GM04503 (cell line): ENCODE data around the gene TMEM132D.

Source experiments
- DNase-seq: peaks from one replicate; pipeline ENCODE4 v3.0.0-alpha.2; 2012; ENCODE audit warnings: low read depth

The TMEM132D gene

DNA sequence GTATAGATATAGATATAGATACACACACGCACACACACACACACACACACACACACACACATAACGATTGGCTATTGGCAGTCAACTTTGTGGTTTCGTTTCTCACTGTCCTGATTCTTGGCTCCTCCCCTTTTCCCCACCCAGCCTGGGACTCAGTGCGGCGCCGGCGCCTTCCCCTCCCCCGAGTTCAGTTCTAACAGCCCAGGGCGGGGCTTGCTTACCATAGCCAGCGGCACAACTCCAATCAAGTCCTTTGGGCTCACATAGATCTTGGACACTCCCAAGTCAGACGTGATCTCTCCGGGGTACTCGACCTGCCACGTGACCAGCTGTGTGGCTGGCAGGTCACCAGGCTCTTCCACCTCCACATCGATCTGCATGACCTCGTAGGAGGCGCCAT, 566.4 kb downstream of the TMEM132D start:
- no peak for DNase-seq

DNA sequence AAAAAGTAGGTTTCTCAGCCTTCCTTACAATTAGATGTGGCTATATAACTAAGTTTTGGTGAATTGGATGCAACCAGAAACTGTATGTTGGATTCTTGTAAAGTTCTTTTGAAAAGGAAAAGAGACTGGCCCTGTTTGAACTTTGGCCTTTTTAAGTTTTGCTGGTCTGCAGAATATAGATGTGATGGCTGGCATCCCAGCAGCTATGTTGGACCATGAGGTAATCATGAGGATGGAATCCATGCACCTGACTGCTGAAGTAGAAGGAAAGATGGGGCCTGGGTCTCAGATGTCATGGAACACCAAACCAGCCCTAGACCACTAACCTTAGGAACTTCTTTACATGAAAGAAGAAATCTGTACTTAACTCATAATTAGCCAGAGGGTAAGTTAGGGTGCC, 568.1 kb downstream of the TMEM132D start:
- no peak for DNase-seq

DNA sequence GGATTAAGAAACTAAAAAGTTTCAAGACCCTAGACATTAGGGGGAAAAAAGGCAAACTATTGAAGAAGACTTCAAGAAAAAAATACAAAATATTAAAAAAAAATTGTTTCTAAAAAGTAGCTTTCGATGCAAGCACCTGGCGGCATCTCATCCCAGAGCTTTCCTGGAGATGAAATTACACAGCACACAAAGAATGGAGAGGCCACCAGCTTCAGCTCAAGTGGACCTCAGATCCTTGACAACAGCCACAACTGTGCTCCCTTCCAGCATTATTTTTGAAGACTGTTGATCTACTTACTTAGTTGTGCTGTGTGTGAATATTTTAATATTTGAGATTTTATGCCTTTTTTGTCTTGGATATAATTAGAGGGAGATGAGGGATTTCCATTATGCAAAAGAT, 571.5 kb downstream of the TMEM132D start:
- no peak for DNase-seq

DNA sequence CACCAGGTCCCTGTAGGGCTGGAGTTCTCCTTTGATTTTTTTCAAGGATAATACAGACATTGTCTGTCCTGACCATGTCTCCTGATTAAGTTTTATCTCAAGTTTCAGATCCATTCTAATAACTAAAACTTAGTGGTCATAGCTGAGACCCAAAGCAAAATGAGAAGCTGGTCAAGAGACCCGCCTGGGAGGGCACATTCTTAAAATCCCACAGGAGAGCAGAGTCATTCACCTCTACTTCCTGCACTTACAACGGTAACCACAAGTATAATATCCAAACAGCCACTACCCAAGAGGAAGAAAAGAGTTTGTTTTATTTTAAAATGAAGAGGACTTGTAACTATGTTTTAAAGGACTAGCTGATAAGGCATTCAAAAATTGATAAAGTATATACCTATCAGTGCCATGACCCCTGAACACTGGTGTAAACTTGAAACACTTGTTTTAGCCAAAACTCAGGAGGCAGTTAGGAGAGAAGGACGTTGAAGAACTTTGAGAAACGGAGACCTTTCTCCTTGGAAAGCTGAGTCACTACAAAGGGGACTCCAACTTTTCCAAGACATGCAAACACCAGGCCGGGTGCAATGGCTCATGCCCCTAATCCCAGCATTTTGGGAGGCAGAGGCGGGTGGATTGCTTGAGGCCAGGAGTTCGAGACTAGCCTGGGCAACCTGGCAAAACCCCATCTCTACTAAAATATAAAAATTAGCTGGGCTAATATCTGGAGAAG, 572.3 kb downstream of the TMEM132D start:
- no peak for DNase-seq

DNA sequence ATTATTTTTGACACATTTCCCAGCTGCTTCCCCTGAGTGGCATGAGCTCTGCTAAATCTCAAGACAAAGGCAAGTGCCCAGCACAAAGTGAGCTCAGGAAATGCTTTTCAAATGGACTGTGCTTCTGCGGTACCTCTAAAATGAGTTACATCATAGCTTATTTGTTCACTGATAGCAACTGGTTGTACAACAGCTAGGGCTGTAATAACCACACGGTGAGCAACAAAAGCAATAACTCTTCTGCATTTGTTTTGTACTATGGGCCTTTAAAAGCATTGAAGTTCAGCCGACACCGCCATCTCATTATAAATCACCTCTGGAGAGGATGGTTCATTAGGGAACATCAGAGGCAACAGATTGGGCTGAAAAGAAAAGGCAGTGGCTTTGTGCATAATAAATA, 575.6 kb downstream of the TMEM132D start:
- DNase-seq: no peak

DNA sequence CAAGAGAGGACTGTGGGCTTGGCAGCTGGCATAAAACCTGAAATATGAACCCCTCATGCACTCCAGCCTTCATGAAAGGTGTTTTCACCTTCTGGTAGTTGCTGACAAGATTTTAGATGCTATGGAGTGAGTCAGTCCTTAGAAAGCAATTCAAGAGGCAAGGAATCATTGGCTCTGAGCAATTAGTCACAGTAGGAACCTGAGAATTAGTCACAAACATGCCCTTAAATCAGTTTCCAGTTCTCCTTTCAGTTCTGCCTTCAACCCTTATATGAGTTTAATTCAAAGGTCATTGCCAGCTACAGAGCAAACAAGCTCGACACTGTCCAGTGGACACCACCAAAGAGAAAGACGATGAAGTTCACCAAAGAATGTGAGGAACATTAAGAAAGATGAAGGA, 578.3 kb downstream of the TMEM132D start:
- no peak for DNase-seq

DNA sequence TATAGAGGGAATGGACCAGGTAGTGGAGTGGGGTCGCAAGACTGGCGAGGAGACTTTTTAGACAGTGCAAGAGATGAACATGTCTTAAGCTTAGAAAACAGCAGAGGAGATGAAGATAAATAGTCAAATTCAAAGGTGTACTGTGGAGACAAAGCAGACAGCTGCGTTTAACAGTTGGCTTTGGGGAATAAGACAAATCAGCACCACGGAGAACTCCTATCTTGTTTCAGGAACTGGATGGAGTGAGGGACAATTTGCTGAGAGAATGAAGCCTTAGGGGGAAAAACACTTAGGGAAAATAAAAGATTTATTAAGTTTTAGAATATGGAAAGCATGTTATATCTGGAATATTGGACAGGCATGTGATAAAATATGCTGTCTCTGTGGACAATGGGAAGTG, 591.8 kb downstream of the TMEM132D start:
- no peak for DNase-seq

DNA sequence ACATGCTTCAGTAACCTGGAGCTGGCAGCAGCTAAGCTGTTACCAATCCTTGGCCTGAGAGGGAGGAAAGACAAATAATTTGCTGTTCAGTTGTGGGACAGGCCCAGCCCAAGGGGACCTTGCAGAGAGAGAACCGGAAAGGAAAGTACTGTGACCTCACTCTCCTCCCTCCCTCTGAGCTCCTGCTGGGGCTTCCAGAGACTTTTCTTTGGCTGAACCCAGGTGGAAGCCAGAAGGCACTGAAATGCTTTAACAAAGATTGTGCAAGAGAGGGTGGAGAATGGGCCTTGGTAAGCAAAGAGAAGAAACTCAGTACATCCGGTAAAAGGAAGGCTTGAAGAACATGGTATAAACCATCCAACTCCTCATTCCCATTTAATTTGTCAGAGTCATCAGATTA, 593.5 kb downstream of the TMEM132D start:
- no peak for DNase-seq

DNA sequence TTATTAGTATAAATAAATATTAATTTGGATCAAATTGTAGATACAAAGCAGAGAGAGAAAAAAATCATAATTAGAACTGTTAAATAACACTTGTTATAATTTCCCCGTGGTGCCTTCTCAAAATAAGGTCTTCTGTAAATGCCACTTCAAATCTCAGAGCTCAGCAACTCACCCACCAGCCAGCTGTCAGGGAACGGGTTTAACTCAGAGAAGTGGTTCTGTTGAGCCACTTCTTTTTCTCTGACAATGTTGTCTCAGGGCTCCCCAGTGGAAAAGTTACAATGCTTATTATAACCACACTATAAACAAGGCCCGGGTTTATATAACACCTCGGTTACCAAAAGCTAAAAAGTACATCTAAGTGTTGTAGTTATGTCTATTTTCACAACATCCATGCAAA, 598.0 kb downstream of the TMEM132D start:
- DNase-seq: no peak

DNA sequence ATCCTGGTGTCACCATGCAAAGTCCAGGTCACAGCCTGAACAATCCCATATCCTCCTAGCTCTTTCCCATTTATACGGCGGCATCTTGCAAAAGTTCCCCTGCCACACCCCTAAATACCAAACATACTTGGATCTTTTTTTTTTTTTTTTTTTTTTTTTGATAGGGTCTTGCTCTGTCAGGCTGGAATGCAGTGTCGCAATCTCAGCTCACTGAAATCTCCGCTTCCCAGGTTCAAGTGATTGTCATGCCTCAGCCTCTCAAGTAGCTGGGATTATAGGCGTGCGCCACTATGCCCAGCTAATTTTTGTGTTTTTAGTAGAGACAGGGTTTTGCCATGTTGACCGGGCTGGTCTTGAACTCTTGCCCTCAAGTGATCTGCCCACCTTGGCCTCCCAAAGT, 599.3 kb downstream of the TMEM132D start:
- no peak for DNase-seq

DNA sequence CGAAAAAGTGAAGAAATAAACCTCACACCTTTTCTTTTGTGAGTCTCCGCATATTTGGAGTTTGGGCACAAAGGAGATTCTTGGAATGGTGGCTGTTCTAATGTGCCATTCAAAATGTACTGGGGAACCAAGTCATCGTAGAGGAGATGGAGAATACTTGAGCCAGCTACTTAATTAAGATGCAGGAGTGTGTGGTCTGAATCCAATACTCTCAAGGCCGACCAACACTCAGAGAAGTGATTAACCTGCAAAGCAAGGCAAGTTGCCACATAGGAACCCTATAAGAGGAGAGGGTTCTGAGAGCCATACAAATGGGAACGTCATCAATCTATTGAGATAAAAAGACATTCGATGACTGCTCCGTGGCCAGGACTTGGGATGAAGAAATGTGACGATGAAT, 603.8 kb downstream of the TMEM132D start:
- no peak for DNase-seq

DNA sequence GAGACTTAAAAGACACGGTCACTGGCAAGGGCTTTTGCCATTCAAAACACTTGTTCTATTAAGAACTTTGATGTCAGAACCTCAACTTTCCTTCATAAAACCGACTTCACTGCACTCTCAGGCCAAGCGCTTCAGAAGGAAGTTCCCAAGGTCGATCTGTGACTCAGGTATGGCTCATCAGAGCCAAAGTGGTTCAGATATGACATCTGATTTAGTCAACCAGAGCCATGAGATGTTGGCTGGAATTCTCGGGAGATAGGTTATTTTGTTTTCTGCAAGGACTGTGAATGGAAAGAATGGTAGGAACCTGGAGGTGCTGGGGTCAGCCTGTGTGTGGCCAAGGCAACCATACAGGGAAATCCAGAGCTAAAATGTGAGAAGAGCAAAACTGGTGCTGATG, 604.9 kb downstream of the TMEM132D start:
- DNase-seq: no peak

DNA sequence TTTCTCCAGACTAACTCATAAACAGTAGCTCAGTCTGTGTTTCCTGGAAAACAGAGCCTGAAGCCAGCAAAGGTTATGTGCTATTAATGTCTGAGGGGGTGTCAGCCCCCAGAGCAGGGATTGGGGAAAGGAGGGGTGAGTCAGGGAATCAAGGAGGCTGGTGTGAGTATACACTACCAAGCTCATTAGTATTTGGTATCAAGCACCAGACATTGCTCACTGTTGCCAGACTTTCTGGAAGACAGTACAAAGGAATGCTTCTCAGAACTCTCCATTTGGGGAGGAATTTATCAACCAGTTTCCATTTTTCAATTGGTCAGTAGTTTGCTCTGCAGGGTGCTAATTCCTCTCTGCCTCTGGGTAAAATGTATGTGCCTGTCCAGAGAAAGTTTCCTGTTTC, 607.2 kb downstream of the TMEM132D start:
- DNase-seq: no peak

DNA sequence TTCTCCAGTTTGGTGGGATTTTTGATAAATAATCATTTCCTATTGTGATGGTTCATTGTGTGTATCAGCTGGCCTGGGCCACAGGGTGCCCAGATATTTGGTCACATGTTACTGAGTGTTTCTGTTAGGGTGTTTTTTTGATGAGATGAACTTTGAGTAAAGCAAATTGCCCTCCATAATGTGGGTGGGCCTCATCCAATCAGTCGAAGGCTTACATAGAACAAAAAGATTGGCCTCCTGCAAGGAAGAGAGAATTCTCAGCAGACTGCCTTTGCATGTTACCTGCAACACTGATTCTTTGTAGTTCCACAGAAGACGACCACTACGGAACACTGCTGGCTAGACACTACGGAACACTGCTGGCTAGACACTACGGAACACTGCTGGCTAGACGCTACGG, 609.0 kb downstream of the TMEM132D start:
- no peak for DNase-seq

DNA sequence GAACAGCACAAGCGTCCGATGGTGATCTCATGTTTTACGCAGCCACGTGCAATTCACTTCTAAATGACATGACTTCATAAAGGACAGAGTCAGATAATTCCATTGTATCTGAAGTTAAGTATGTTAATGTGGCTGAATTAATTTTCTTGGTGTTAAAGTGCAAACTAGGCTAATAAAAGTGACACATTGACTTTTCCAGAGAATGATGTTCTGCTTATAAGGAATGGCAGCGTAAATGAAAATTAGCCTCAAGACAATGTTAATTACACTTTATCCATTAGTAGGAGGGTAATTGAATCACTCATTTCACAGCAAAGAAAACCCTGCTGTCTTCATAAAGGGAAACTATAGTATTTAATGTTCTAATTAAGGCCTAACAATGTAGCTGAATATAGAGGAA, 624.1 kb downstream of the TMEM132D start:
- DNase-seq: no peak

DNA sequence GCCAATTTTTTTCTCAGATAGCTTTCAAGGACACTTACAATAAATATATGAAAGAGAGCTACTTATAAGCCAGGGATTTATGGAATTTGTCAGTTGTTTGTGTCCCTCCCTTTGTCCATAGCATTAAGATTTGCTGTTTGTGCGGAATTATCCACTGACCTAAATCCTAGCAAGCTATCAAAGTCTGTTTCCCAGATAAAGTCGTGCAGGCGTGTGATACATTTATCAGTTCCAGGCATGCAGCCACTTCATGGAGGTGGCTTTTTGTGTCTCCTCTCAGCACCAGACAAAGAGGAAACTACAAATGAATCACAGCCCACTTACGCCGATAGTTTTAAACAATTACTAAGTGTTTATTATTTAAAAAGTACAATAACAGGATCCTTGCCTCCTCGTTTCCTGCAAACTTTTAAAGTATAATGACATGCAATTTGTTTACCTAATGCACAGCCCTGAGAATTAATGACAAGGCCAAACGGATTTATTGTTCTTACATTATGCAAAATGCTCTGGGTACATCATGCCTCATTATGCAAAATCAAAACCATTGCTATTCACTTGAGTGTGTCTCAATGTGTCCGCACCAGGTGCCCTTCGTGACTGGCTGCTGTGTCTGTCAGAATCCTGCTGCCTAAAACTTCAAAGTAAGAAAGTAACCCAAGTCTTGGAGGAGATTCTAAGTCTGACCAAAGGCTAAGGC, 627.3 kb downstream of the TMEM132D start:
- no peak for DNase-seq

DNA sequence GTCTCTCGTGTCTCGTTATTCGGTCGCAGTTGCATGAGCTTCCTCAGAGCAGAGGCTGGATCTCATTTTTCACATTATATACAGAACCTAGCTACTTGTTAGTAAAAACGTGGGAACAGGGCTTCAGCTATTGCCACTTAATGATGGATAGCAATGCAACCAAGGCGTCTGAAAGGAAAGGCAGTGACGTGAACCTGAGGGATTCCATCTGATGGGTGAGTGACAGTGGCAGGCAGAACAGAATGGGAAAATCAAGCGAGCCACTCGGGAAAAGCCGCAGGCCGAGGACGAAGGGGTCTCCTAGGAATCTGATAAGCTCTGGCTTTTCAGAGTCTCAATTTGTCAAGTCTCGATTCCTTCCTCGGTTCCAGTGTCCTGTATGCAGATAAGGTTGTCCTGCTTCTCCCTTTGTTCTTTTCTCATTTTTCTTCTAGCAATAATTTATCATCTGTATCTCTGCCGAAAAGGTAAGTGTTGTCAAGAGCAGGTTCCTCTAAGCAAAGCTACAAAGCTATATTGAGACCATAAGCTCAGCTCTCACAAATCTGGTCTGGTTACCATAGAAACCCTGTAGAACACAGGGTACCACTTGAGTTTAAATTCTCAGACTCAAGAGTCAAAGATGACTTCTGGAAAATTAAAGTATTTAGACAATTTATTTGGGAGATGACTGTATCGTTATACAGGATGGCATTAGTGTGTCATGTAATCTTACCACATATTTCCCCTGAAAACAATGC, 633.9 kb downstream of the TMEM132D start:
- DNase-seq: no peak

DNA sequence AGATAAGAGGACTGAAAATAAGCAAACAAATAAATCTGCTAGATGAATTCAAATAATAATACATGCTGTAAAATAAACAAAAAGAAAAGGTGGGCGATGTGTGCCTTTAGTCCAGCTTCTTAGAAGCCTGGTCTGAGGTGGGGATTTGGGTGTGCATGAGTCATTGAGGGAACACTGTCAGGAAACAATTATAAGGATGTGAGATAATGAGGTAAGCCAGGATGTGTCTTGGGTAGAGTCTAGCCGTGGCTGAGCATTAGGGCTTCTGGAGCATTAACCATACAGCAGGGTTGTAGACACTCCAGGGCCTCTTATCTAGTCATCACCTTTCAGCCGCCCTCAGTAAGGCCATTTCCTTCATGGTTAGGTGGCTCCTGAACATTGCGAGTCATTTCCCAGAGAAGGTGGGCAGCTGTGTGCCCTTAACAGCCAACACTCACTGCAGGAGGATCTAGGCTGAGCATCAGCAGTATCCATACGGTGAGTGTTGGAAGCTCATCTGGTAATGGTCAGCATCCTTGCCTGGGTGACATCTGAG, 645.0 kb downstream of the TMEM132D start:
- DNase-seq: no peak

DNA sequence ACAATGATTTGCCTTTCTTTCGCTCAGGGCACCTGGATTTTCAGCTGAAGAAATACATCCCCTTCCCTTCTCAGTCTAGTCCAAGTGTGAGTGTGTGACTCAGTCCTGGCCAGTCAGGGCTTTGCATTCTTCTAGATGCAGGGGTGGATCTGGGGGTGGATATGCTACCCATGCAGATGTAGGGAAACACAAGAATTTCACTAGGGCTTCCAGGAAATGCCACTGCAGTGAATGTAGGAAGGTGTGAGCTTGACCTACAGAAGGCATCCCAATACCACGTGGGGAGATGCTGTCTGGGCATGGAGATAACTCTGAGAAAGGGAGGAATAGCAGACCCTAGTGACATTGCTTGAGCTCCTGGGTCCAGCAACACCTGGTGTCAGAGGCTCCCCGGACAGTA, 646.3 kb downstream of the TMEM132D start:
- no peak for DNase-seq

DNA sequence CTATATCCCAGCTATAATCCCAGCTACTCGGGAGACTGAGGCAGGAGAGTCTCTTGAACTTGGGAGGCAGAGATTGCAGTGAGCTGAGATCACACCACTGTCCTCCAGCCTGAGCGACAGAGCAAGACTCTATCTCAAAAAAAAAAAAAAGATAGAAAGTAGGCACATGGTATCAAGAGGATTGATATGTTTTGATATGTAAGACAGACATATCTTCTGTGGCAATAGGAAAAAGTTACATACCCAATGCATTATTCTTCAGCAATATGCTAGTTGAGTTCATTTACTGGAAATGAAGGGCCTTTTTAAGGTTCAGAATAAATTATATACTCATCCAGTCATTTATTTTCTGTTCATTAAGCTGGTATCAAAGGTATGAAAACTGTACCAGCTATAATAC, 657.2 kb downstream of the TMEM132D start:
- no peak for DNase-seq

DNA sequence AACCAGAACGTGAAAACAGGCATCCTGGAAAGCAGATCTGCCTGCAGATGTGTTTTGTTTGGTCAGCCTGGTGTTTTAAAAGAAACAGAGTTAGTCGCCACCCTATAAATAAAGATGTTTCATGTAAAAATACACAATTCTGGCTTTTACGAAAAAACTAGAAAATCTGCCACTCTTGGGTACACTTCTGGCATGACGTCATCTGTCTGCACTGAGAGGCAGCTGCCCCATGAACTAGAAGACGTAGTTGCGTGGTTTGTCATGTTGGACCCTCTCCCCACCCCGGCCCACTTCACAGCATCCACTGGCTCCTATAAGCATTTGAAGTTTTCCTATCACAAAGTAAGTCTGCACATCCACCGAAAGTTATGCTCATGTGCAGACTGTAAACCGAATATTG, 658.1 kb downstream of the TMEM132D start:
- no peak for DNase-seq

DNA sequence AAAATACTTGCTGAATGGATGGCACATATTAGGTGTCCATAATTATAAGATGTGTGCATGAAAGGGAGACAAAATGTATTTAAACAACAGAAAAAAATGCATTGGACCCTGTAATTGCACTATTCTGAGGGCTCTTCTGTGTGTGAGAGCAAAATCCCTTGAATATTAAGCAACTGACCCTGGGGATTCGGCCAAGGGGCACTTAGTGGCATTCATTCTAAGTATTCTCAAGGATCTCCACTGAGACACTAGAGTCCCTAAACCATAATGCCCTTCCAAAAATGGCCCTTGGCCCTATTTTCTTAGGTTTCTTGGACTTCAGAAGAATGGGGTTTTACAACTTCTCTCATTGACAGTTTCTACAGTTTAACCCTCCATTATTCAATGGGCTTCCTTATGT, 662.0 kb downstream of the TMEM132D start:
- DNase-seq: no peak

DNA sequence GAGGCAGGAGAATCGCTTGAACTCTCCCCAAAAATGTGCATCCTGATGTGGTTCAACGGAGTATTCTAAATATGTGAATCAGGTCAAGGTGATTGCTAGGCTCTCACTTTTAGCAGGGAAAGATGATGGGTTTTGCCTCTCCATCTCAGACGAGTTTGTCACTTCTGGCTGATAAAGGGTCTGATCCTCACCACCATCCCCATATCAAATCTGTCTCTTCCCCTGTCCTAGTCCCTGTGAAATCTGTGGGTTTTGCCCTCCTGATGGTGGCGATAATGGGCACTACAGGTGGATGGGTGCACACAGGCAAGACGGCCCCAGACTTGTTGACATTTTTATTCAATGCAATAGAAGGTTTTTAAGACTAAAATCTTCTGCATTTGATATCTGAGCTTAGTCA, 665.9 kb downstream of the TMEM132D start:
- no peak for DNase-seq
